Measurements from ENCODE around the gene ARHGEF38.

GRCh38 chr4:105683038-105683437 lies 130.6 kb downstream of the ARHGEF38 start:
- TF ChIP-seq CTCF (conservative IDR thresholded peaks at IDR 0.05; ENCODE audit: low read length) (no peak), EZH2phosphoT487 (IDR thresholded peaks at IDR 0.05; ENCODE audit: borderline replicate concordance) (no peak)

Data from Loucy (cell line).